Measurements from ENCODE around the gene FIBCD1. TPM values are rescaled to one million over a fixed set of nuclear protein-coding genes. Genes with fewer than 3 reads are reported as not detected.

The FIBCD1 gene
- total and polyA plus RNA-seq, 9 of the 15 experiments (the other 6 are each of a cell fraction or from before 2014, with no cell fraction given), result 0.53 to 1.2 (median 0.95) TPM; not detected in 4

GRCh38 chr9:130872508-130872907 lies 66.5 kb downstream of the FIBCD1 start:
- Histone ChIP-seq H3K9ac (ENCODE audit: insufficient read depth in 1 of 2, low read depth in 2 of 2, low read length in 2 of 2) (no peak overlapping the region), H3K9me1 (ENCODE audit: control insufficient read depth, insufficient read depth, low read length) (peaks cover 3% of the 10 kb centered on the region), H3K4me1 (replicated peaks in 1 of 2; ENCODE audit: control insufficient read depth in 2 of 2, insufficient read depth in 2 of 2, low read length in 2 of 2) (no peaks in the 10 kb centered on the region), H3K4me2 (ENCODE audit: insufficient read depth, low read length) (no peak overlapping the region), H2AFZ (ENCODE audit: low read depth, low read length) (no peak overlapping the region), H3K79me2 (ENCODE audit: control insufficient read depth, insufficient read depth, low read length) (no peaks in the 10 kb centered on the region), H3K27me3 (ENCODE audit: control insufficient read depth in 2 of 2, insufficient read depth in 2 of 2, low read length in 2 of 2) (no peaks in the 10 kb centered on the region), H3K9me3 (replicated peaks; ENCODE audit: control insufficient read depth, insufficient read depth, low read depth, low read length) (no peaks in the 10 kb centered on the region), H3K4me3 (no peak overlapping the region), H3K27ac (ENCODE audit: extremely low read depth, low read depth, low read length) (no peak overlapping the region), H3K36me3 (ENCODE audit: control insufficient read depth, insufficient read depth, low read length) (peaks cover 63% of the 10 kb centered on the region), H4K20me1 (replicated peaks; ENCODE audit: control insufficient read depth, insufficient read depth, low read length) (peaks cover 36% of the 10 kb centered on the region)
- FAIRE-seq (no peak), ATAC-seq (no peak), DNase-seq (ENCODE audit: extremely low read depth in 1 of 4, low spot score in 3 of 4) (peak in 2 of 4 experiments; percentile 53 to 54)
- 84% methylated on average over 9 of the region's 9 CpGs for WGBS (ENCODE audit: insufficient coverage, low coverage, missing lambda C conversion rate)
- intact Hi-C loops (cut with micrococcal nuclease), result no loop called here
- no peak for TF ChIP-seq SIN3B (IDR thresholded peaks at IDR 0.05; ENCODE audit: low read depth)
- POLR2A ChIA-PET, result interaction anchor here (0.6 to 15.4 kb wide), 9 partner anchors 16 to 190 kb away, joined by 3 to 220 read pairs (median 4); no protein-coding TSS in a partner anchor
- in situ Hi-C loops (cut with MboI), result loop anchor here (5.0 kb wide), 1 partner anchor 125 kb away; no protein-coding TSS in a partner anchor
- BruUV-seq (replicated peaks), result no TSS peak
- CTCF ChIA-PET (ENCODE audit: low intra/inter-chr PET ratio), result interaction anchor here (0.9 to 13.1 kb wide), 2 partner anchors 24 to 174 kb away, joined by 6 to 201 read pairs; no protein-coding TSS in a partner anchor

GRCh38 chr9:130872093-130872492 lies 67.0 kb downstream of the FIBCD1 start:
- intact Hi-C loops (cut with micrococcal nuclease), result no loop called here
- TF ChIP-seq, protein P1, sequence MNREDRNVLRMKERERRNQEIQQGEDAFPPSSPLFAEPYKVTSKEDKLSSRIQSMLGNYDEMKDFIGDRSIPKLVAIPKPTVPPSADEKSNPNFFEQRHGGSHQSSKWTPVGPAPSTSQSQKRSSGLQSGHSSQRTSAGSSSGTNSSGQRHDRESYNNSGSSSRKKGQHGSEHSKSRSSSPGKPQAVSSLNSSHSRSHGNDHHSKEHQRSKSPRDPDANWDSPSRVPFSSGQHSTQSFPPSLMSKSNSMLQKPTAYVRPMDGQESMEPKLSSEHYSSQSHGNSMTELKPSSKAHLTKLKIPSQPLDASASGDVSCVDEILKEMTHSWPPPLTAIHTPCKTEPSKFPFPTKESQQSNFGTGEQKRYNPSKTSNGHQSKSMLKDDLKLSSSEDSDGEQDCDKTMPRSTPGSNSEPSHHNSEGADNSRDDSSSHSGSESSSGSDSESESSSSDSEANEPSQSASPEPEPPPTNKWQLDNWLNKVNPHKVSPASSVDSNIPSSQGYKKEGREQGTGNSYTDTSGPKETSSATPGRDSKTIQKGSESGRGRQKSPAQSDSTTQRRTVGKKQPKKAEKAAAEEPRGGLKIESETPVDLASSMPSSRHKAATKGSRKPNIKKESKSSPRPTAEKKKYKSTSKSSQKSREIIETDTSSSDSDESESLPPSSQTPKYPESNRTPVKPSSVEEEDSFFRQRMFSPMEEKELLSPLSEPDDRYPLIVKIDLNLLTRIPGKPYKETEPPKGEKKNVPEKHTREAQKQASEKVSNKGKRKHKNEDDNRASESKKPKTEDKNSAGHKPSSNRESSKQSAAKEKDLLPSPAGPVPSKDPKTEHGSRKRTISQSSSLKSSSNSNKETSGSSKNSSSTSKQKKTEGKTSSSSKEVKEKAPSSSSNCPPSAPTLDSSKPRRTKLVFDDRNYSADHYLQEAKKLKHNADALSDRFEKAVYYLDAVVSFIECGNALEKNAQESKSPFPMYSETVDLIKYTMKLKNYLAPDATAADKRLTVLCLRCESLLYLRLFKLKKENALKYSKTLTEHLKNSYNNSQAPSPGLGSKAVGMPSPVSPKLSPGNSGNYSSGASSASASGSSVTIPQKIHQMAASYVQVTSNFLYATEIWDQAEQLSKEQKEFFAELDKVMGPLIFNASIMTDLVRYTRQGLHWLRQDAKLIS (CRISPR knock-in tag; IDR thresholded peaks at IDR 0.05), result no peak
- TF ChIP-seq HNRNPH1 (optimal IDR thresholded peaks at IDR 0.05; ENCODE audit: low read depth, low read length) (no peak), ZNF77 (CRISPR knock-in tag; IDR thresholded peaks at IDR 0.05) (no peak), POLR2H (tag; IDR thresholded peaks at IDR 0.05; ENCODE audit: low read depth) (no peak), ESRRB (CRISPR knock-in tag; IDR thresholded peaks at IDR 0.05; ENCODE audit: borderline replicate concordance) (no peak), ZBTB8A (IDR thresholded peaks at IDR 0.05; ENCODE audit: partially characterized antibody) (no peak), SMAD2 (IDR thresholded peaks at IDR 0.05; ENCODE audit: low read depth, low read length) (no peak), ZNF12 (CRISPR knock-in tag; IDR thresholded peaks at IDR 0.05) (no peak)
- WGBS (ENCODE audit: insufficient coverage, low coverage, missing lambda C conversion rate), result 85% methylated on average over 15 of the region's 15 CpGs
- CTCF ChIA-PET (ENCODE audit: low intra/inter-chr PET ratio), result interaction anchor here (0.9 to 13.1 kb wide), 3 partner anchors 24 to 175 kb away, joined by 3 to 201 read pairs (median 6); no protein-coding TSS in a partner anchor
- H3K79me2 ChIP-seq (ENCODE audit: control insufficient read depth, insufficient read depth, low read length), result no peaks in the 10 kb centered on the region
- FAIRE-seq, result no peak
- peaks cover 40% of the 10 kb centered on the region for H4K20me1 ChIP-seq (replicated peaks; ENCODE audit: control insufficient read depth, insufficient read depth, low read length)
- peaks cover 3% of the 10 kb centered on the region for H3K9me1 ChIP-seq (ENCODE audit: control insufficient read depth, insufficient read depth, low read length)
- H3K9ac ChIP-seq (ENCODE audit: insufficient read depth in 1 of 2, low read depth in 2 of 2, low read length in 2 of 2), result no peak overlapping the region
- POLR2A ChIA-PET, result interaction anchor here (0.8 to 15.4 kb wide), 13 partner anchors 13 to 222 kb away, joined by 3 to 220 read pairs (median 4); partner anchors contain the start of genes LAMC3 and QRFP
- no peak overlapping the region for H3K4me3 ChIP-seq
- no peaks in the 10 kb centered on the region for H3K27me3 ChIP-seq (ENCODE audit: control insufficient read depth in 2 of 2, insufficient read depth in 2 of 2, low read length in 2 of 2)
- in situ Hi-C loops (cut with MboI), result loop anchor here (5.0 kb wide), 1 partner anchor 125 kb away; no protein-coding TSS in a partner anchor
- H3K4me1 ChIP-seq (replicated peaks in 1 of 2; ENCODE audit: control insufficient read depth in 2 of 2, insufficient read depth in 2 of 2, low read length in 2 of 2), result no peaks in the 10 kb centered on the region
- DNase-seq (ENCODE audit: extremely low read depth in 1 of 4, low spot score in 3 of 4), result peak in 2 of 4 experiments; percentile 53 to 58
- no peak overlapping the region for H3K4me2 ChIP-seq (ENCODE audit: insufficient read depth, low read length)
- H3K27ac ChIP-seq (ENCODE audit: extremely low read depth, low read depth, low read length), result no peak overlapping the region
- no peaks in the 10 kb centered on the region for H3K9me3 ChIP-seq (replicated peaks; ENCODE audit: control insufficient read depth, insufficient read depth, low read depth, low read length)
- ATAC-seq, result no peak
- no peak overlapping the region for H2AFZ ChIP-seq (ENCODE audit: low read depth, low read length)
- BruUV-seq (replicated peaks), result no TSS peak
- peaks cover 59% of the 10 kb centered on the region for H3K36me3 ChIP-seq (ENCODE audit: control insufficient read depth, insufficient read depth, low read length)

Measured in K562 (cell line).